Neuron (in vitro differentiated cells): ENCODE measurements around the gene GPR50.

Experiments
- H2AFZ ChIP-seq: one replicate; pipeline ENCODE4 v1.6.1; 2013; ENCODE audit warnings: low read depth, mild to moderate bottlenecking, inconsistent platforms, low read length, moderate library complexity
- H3K27me3 ChIP-seq: one replicate; pipeline ENCODE4 v1.6.1; 2013; ENCODE audit warnings: low read length; ENCODE audit not compliant: insufficient read depth
- H3K36me3 ChIP-seq: one replicate; pipeline ENCODE4 v1.6.1; 2013; ENCODE audit warnings: low read length; ENCODE audit not compliant: insufficient read depth
- H3K4me1 ChIP-seq: one replicate; pipeline ENCODE4 v1.6.1; 2013; ENCODE audit warnings: low read length; ENCODE audit not compliant: insufficient read depth
- H3K4me3 ChIP-seq: 2 replicates; pipeline ENCODE4 v1.5.1; 2013; ENCODE audit warnings: mild to moderate bottlenecking, low read length, moderate library complexity
- H3K9me3 ChIP-seq: one replicate; pipeline ENCODE4 v1.6.1; 2013; ENCODE audit warnings: low read length

GPR50 gene

DNA sequence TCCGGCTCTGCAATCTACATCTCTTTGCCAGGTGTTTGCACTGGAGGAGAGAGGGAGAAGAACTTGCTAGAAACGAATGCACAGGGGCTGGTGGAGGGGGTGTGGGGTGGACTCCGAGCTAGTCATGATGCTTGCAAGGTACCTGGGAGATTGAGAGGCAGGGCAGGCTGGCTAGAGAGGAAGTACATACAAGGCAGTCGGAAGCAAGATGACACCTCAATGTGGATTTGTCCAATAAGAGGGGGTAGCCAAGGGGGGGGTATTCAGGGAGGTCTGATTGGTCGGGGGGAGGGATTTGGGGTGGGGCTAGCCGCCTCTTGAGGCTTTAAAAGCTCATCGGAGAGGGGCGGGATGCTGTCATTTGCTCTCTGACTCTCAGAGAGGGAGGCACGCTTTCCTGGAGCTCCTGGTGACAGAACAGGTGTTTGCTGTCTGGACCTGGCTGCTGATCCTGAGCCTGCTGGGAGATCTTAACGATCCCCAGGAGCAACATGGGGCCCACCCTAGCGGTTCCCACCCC, at the start of gene GPR50:
GPR50 (plus strand) TSS at position 354 of the 520 bp plus-strand sequence; CDS start at position 492, 138 bp downstream.
- no peaks in the 10 kb centered on the region for H3K9me3 ChIP-seq
- H3K36me3 ChIP-seq: no peaks in the 10 kb centered on the region
- peak within 1 kb of the TSS; percentile 72 for H2AFZ ChIP-seq
- peaks cover 5% of the 10 kb centered on the region for H3K4me1 ChIP-seq
- peaks cover 57% of the 10 kb centered on the region for H3K27me3 ChIP-seq
- H3K4me3 ChIP-seq: no peak within 1 kb of the TSS

GRCh38 chrX:151132531-151132930, 43.9 kb upstream of the GPR50 start:
- H3K4me3 ChIP-seq: no peak overlapping the region
- H3K36me3 ChIP-seq: no peaks in the 10 kb centered on the region
- peaks cover 2% of the 10 kb centered on the region for H3K27me3 ChIP-seq
- no peaks in the 10 kb centered on the region for H3K9me3 ChIP-seq
- H2AFZ ChIP-seq: no peak overlapping the region
- no peaks in the 10 kb centered on the region for H3K4me1 ChIP-seq

- H3K9me3 ChIP-seq: no peaks in the 10 kb centered on the region
- H3K4me3 ChIP-seq: no peak overlapping the region
- no peaks in the 10 kb centered on the region for H3K36me3 ChIP-seq
- H2AFZ ChIP-seq: no peak overlapping the region
- no peaks in the 10 kb centered on the region for H3K4me1 ChIP-seq
- peaks cover 13% of the 10 kb centered on the region for H3K27me3 ChIP-seq
Measured at GRCh38 chrX:151151665-151152267, 24.6 kb upstream of the GPR50 start.

DNA sequence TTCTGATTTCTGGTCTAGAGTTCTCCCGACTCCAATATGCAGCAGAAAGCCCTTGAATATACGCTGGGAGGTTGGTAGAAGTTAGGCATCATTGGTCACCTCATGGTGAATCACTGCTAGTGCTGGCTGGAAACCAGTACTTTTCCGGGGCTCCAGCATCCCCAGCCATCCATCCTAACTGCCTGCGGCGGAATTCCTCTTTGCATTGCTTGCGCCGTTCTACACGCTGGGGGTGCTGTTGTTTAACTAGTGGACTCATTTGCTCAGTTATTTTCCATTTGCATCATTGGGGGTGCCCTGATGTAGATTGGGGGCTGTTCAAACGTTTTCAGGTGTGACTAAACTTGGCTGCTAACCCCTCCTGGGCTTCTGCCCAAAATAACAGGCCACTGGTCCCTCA, 23.3 kb upstream of the GPR50 start:
- H3K9me3 ChIP-seq: no peaks in the 10 kb centered on the region
- H3K36me3 ChIP-seq: no peaks in the 10 kb centered on the region
- H2AFZ ChIP-seq: no peak overlapping the region
- H3K4me1 ChIP-seq: no peaks in the 10 kb centered on the region
- no peak overlapping the region for H3K4me3 ChIP-seq
- H3K27me3 ChIP-seq: peaks cover 10% of the 10 kb centered on the region

- H2AFZ ChIP-seq: no peak overlapping the region
- H3K4me1 ChIP-seq: no peaks in the 10 kb centered on the region
- H3K27me3 ChIP-seq: peaks cover 10% of the 10 kb centered on the region
- H3K36me3 ChIP-seq: no peaks in the 10 kb centered on the region
- H3K4me3 ChIP-seq: no peak overlapping the region
- H3K9me3 ChIP-seq: no peaks in the 10 kb centered on the region
Measured at GRCh38 chrX:151153667-151154066, 22.7 kb upstream of the GPR50 start.

DNA sequence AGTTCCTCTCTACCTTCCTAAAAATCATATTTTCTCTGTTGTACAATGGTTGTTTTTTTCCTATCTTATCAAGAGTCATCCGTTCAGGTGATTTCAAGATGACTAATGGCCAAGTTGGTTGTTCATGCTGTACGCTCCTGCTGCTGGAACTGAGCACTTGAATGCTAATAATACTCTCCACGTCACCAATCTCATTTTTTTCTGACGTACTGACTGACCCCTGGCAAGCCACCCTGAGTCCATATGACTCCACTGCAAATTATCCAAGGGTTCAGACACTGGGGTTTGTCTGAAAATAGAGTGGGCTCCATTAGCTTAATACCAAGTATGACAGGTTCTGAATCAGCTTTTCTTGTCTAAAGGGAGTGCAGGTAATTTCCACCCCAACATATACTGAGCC, 21.1 kb upstream of the GPR50 start:
- Histone ChIP-seq H2AFZ (no peak overlapping the region), H3K4me3 (no peak overlapping the region), H3K4me1 (no peaks in the 10 kb centered on the region), H3K9me3 (no peaks in the 10 kb centered on the region), H3K36me3 (no peaks in the 10 kb centered on the region), H3K27me3 (peaks cover 10% of the 10 kb centered on the region)

GRCh38 chrX:151161690-151162089, 14.7 kb upstream of the GPR50 start:
- Histone ChIP-seq H3K4me3 (no peak overlapping the region), H3K36me3 (no peaks in the 10 kb centered on the region), H2AFZ (no peak overlapping the region), H3K9me3 (no peaks in the 10 kb centered on the region), H3K4me1 (no peaks in the 10 kb centered on the region), H3K27me3 (peaks cover under 1% of the 10 kb centered on the region)

- H3K9me3 ChIP-seq: no peaks in the 10 kb centered on the region
- peaks cover 16% of the 10 kb centered on the region for H3K27me3 ChIP-seq
- no peak overlapping the region for H3K4me3 ChIP-seq
- no peak overlapping the region for H2AFZ ChIP-seq
- no peaks in the 10 kb centered on the region for H3K4me1 ChIP-seq
- no peaks in the 10 kb centered on the region for H3K36me3 ChIP-seq
Measured at GRCh38 chrX:151167791-151168345, 8.5 kb upstream of the GPR50 start.

- Histone ChIP-seq H3K4me1 (no peaks in the 10 kb centered on the region), H3K27me3 (peaks cover 28% of the 10 kb centered on the region), H2AFZ (no peak overlapping the region), H3K4me3 (no peak overlapping the region), H3K36me3 (no peaks in the 10 kb centered on the region), H3K9me3 (no peaks in the 10 kb centered on the region)
Measured at GRCh38 chrX:151169783-151170182, 6.6 kb upstream of the GPR50 start.

DNA sequence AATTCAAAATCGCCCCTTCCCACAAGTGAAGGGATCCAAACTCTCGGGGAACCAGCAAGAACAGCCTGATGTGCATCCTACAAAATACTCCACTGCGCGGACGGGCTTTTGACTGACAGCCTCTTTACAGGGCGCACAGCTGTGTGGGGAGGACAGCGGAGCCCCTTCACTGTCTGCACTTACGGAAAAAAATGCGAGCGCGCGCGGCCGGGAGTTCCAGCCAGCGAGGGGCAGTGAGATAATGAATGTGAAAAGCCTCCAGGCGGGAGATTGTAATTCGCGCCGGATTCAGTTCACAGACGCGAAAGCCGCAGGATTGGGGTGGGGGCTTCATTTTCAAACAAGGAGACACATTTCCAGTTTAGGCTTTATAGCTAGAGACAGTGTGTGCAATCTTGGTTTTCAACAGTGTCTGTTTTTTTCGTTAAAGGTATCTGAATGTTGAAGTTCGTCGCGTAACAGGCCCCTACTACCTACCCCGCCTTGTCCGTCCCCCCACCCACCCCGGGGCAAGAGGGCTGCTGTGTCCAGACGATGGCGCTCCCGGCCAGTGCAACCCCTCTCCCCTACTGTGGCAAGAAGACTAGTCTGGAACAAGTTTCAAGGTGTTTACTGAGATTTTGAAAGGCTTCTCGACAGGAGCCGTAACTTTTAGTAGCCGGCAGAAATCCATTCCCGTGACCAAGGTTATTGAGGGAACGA, 1.7 kb upstream of the GPR50 start:
- Histone ChIP-seq H3K4me1 (peaks cover 5% of the 10 kb centered on the region), H3K9me3 (no peaks in the 10 kb centered on the region), H2AFZ (no peak overlapping the region), H3K27me3 (peaks cover 63% of the 10 kb centered on the region), H3K36me3 (no peaks in the 10 kb centered on the region), H3K4me3 (no peak overlapping the region)

- Histone ChIP-seq H3K4me1 (peaks cover 5% of the 10 kb centered on the region), H3K36me3 (no peaks in the 10 kb centered on the region), H3K4me3 (no peak overlapping the region), H3K9me3 (no peaks in the 10 kb centered on the region), H3K27me3 (peaks cover 61% of the 10 kb centered on the region), H2AFZ (no peak overlapping the region)
Measured at GRCh38 chrX:151175283-151176062, 911 bp upstream of the GPR50 start.

- Histone ChIP-seq H2AFZ (peak overlapping the region; percentile 72), H3K27me3 (peaks cover 60% of the 10 kb centered on the region), H3K4me1 (peaks cover 5% of the 10 kb centered on the region), H3K4me3 (no peak overlapping the region), H3K9me3 (no peaks in the 10 kb centered on the region), H3K36me3 (no peaks in the 10 kb centered on the region)
Measured at GRCh38 chrX:151177141-151178027, 1.0 kb downstream of the GPR50 start.
